Endothelial cell (in vitro differentiated cells): ENCODE measurements around the gene MCOLN3. TPM values are rescaled to one million over a fixed set of nuclear protein-coding genes. Genes with fewer than 3 reads are reported as not detected.
"Not testable (repeated sequence)": the region's sequence is repeated elsewhere in the genome, so short reads cannot be mapped to it uniquely, and the experiment has no call there.

Experiments
- DNase-seq: peaks from one replicate; pipeline ENCODE4 v3.0.0; 2021; ENCODE audit warnings: low spot score
- H3K27ac Mint-ChIP-seq: one replicate; pipeline ENCODE4 v1.8.0; 2021; ENCODE audit warnings: mixed read lengths, inconsistent platforms; ENCODE audit not compliant: unreplicated experiment
- H3K27me3 Mint-ChIP-seq: one replicate; pipeline ENCODE4 v1.8.0; 2021; ENCODE audit warnings: mild to moderate bottlenecking, moderate library complexity, mixed read lengths, inconsistent platforms; ENCODE audit not compliant: unreplicated experiment
- H3K36me3 Mint-ChIP-seq: one replicate; pipeline ENCODE4 v1.8.0; 2021; ENCODE audit warnings: mild to moderate bottlenecking, low read depth, mixed read lengths, inconsistent platforms; ENCODE audit not compliant: unreplicated experiment
- H3K4me1 Mint-ChIP-seq: one replicate; pipeline ENCODE4 v1.8.0; 2021; ENCODE audit warnings: mild to moderate bottlenecking, mixed read lengths, inconsistent platforms; ENCODE audit not compliant: unreplicated experiment
- H3K4me3 Mint-ChIP-seq: one replicate; pipeline ENCODE4 v1.8.0; 2021; ENCODE audit warnings: mild to moderate bottlenecking, mixed read lengths, inconsistent platforms; ENCODE audit not compliant: unreplicated experiment
- H3K9me3 Mint-ChIP-seq: one replicate; pipeline ENCODE4 v1.8.0; 2021; ENCODE audit warnings: mixed read lengths, inconsistent platforms; ENCODE audit not compliant: unreplicated experiment
- CTCF ChIP-seq: fragments of 200-600 bp; sonication (generic); IDR thresholded peaks from one replicate; pipeline ENCODE4 v1.5.0; 2021; ENCODE audit warnings: antibody characterized with exemption; ENCODE audit not compliant: unreplicated experiment
- total RNA-seq: library from RNA; stranded (reverse); fragmentation: NEBNext Ultra II Directional; extraction: Animal tissue kit (Norgen Biotek cat#: 25700); gene quantifications from one replicate; pipeline ENCODE4 v1.2.1, GENCODE V29; 2021; ENCODE audit not compliant: unreplicated experiment

The MCOLN3 gene
- total RNA-seq, 1 donor from 2014 or later: 0.90 TPM

- Mint-ChIP-seq H3K9me3 (no peaks in the 10 kb centered on the region), H3K27me3 (peaks cover 2% of the 10 kb centered on the region), H3K4me3 (no peak overlapping the region), H3K27ac (no peak overlapping the region), H3K36me3 (no peaks in the 10 kb centered on the region), H3K4me1 (no peaks in the 10 kb centered on the region)
- TF ChIP-seq CTCF: no peak
- no peak for DNase-seq
Measured at GRCh38 chr1:85024736-85025135, 23.6 kb downstream of the MCOLN3 start.

- no peak for TF ChIP-seq CTCF
- no peak for DNase-seq
- Mint-ChIP-seq H3K27ac (no peak overlapping the region), H3K27me3 (peaks cover 2% of the 10 kb centered on the region), H3K4me3 (no peak overlapping the region), H3K9me3 (no peaks in the 10 kb centered on the region), H3K4me1 (no peaks in the 10 kb centered on the region), H3K36me3 (no peaks in the 10 kb centered on the region)
Measured at GRCh38 chr1:85022700-85023099, 25.6 kb downstream of the MCOLN3 start.

GRCh38 chr1:85019994-85020393 lies 28.3 kb downstream of the MCOLN3 start:
- Mint-ChIP-seq H3K9me3 (no peaks in the 10 kb centered on the region), H3K4me3 (no peak overlapping the region), H3K4me1 (no peaks in the 10 kb centered on the region), H3K36me3 (no peaks in the 10 kb centered on the region), H3K27ac (no peak overlapping the region), H3K27me3 (no peaks in the 10 kb centered on the region)
- TF ChIP-seq CTCF: no peak
- no peak for DNase-seq

GRCh38 chr1:85015826-85016225 lies 32.5 kb downstream of the MCOLN3 start:
- no peak for DNase-seq
- Mint-ChIP-seq H3K4me1 (no peaks in the 10 kb centered on the region), H3K9me3 (no peaks in the 10 kb centered on the region), H3K36me3 (no peaks in the 10 kb centered on the region), H3K27ac (no peak overlapping the region), H3K4me3 (no peak overlapping the region), H3K27me3 (no peaks in the 10 kb centered on the region)
- no peak for TF ChIP-seq CTCF

- H3K9me3 Mint-ChIP-seq, H3K27ac Mint-ChIP-seq, H3K27me3 Mint-ChIP-seq, DNase-seq, H3K4me3 Mint-ChIP-seq, H3K36me3 Mint-ChIP-seq, H3K4me1 Mint-ChIP-seq: not testable (repeated sequence)
Measured at GRCh38 chr1:85005641-85006040, 42.7 kb downstream of the MCOLN3 start.

- peaks cover 15% of the 10 kb centered on the region for H3K27me3 Mint-ChIP-seq
Measured at GRCh38 chr1:85001742-85002141, 46.6 kb downstream of the MCOLN3 start.

More at GRCh38 chr1:85001742-85002141, 46.6 kb downstream of the MCOLN3 start:
- H3K9me3 Mint-ChIP-seq: no peaks in the 10 kb centered on the region
- peaks cover 4% of the 10 kb centered on the region for H3K4me1 Mint-ChIP-seq
- no peak for DNase-seq
- no peak overlapping the region for H3K27ac Mint-ChIP-seq
- H3K4me3 Mint-ChIP-seq: no peak overlapping the region
- no peaks in the 10 kb centered on the region for H3K36me3 Mint-ChIP-seq
- no peak for TF ChIP-seq CTCF
